Naive thymus-derived CD4-positive, alpha-beta T cell (primary cell): ENCODE measurements around the gene CAMK2D. TPM values are rescaled to one million over a fixed set of nuclear protein-coding genes. Genes with fewer than 3 reads are reported as not detected.

ENCODE experiments used
- ATAC-seq: fragments of 150-1000 bp; cut with Tn5 transposase; 2 replicates; pipeline ENCODE4 v1.10.0; 2021; ENCODE audit warnings: mild to moderate bottlenecking, moderate library complexity
- CTCF ChIA-PET: fragments of 350-600 bp; sonication (Branson Sonifier 250); formaldehyde crosslinking; loops from one replicate; lab custom pipeline; 2021; ENCODE audit warnings: antibody characterized with exemption; lab: Charles Lee
- POLR2A ChIA-PET: fragments of 350-600 bp; sonication (Branson Sonifier 250); formaldehyde crosslinking; loops from one replicate; lab custom pipeline; 2021; ENCODE audit warnings: antibody characterized with exemption, inconsistent platforms; lab: Charles Lee
- DNase-seq, 9 donors: peaks; one replicate each; pipeline versions ENCODE4 v3.0.0 to v3.0.0-alpha.2; 2020 to 2022; ENCODE audit warnings: mixed read lengths in 1 of 9
- H3K27ac ChIP-seq: one replicate; pipeline ENCODE4 v1.7.0; 2013; ENCODE audit warnings: mild to moderate bottlenecking, low read depth, low read length, moderate library complexity
- H3K27me3 ChIP-seq, 2 donors: one replicate each; pipeline ENCODE4 v1.7.0; 2013; ENCODE audit warnings: low read length in 2 of 2, mild to moderate bottlenecking in 2 of 2, moderate library complexity in 2 of 2; ENCODE audit not compliant: control insufficient read depth in 2 of 2, insufficient read depth in 2 of 2
- H3K36me3 ChIP-seq, 3 experiments: 1 replicate in 2 of 3; 2 replicates in 1 of 3; pipeline ENCODE4 v1.7.0; 2013; ENCODE audit warnings: low read length in 3 of 3, mild to moderate bottlenecking in 3 of 3, moderate library complexity in 1 of 3; ENCODE audit not compliant: insufficient read depth in 3 of 3, control insufficient read depth in 2 of 3
- H3K4me1 ChIP-seq, 2 donors: one replicate each; pipeline ENCODE4 v1.7.0; 2013; ENCODE audit warnings: low read length in 2 of 2, mild to moderate bottlenecking in 2 of 2, moderate library complexity in 1 of 2; ENCODE audit not compliant: control insufficient read depth in 2 of 2, insufficient read depth in 2 of 2
- H3K4me3 ChIP-seq: 2 replicates; pipeline ENCODE4 v1.7.0; 2013; ENCODE audit warnings: mild to moderate bottlenecking, low read length
- H3K9me3 ChIP-seq, 3 experiments: 1 replicate in 2 of 3; 2 replicates in 1 of 3; pipeline ENCODE4 v1.7.0; 2013; ENCODE audit warnings: low read length in 3 of 3; ENCODE audit not compliant: control insufficient read depth in 2 of 3
- H3K27ac Mint-ChIP-seq, 9 donors: one replicate each; pipeline ENCODE4 v1.8.0; 2020 to 2022; ENCODE audit warnings: mixed read lengths in 9 of 9, mild to moderate bottlenecking in 8 of 9, moderate library complexity in 5 of 9, inconsistent platforms in 2 of 9
- H3K27me3 Mint-ChIP-seq, 5 donors: one replicate each; pipeline ENCODE4 v1.8.0; 2021 to 2022; ENCODE audit warnings: mixed read lengths in 5 of 5, mild to moderate bottlenecking in 1 of 5
- H3K36me3 Mint-ChIP-seq, 5 donors: one replicate each; pipeline ENCODE4 v1.8.0; 2020 to 2022; ENCODE audit warnings: mixed read lengths in 5 of 5, mild to moderate bottlenecking in 3 of 5, inconsistent platforms in 1 of 5
- H3K4me1 Mint-ChIP-seq, 7 donors: one replicate each; pipeline ENCODE4 v1.8.0; 2020 to 2022; ENCODE audit warnings: mixed read lengths in 7 of 7, mild to moderate bottlenecking in 3 of 7, inconsistent platforms in 1 of 7
- H3K4me3 Mint-ChIP-seq, 10 donors: one replicate each; pipeline ENCODE4 v1.8.0; 2020 to 2022; ENCODE audit warnings: mild to moderate bottlenecking in 10 of 10, mixed read lengths in 10 of 10, moderate library complexity in 6 of 10, inconsistent platforms in 2 of 10
- H3K9me3 Mint-ChIP-seq, 11 donors: one replicate each; pipeline ENCODE4 v1.8.0; 2020 to 2022; ENCODE audit warnings: mixed read lengths in 11 of 11, mild to moderate bottlenecking in 4 of 11, inconsistent platforms in 1 of 11, moderate library complexity in 1 of 11
- intact Hi-C, 2 donors: fragments of 100-400 bp; cut with micrococcal nuclease; formaldehyde crosslinking; loops; one replicate each; pipeline ENCODE4 v1.15.1; 2023
- polyA plus RNA-seq, 2 donors: library from polyadenylated mRNA; unstranded; fragments of 300-500 nt; fragmentation: Illumina TruSeq; gene quantifications; one replicate each; pipeline ENCODE4 v1.2.3, GENCODE V29; 2021
- total RNA-seq, 6 experiments: library from RNA in 5 of 6; stranded (reverse) in 5 of 6; gene quantifications; 1 replicate in 5 of 6; 2 replicates in 1 of 6; pipeline ENCODE4 v1.2.3 and lab custom pipeline; 2021 to 2026

The CAMK2D gene
- total and polyA plus RNA-seq, 7 experiments from 2014 or later = 13.5 to 41.2 (median 36.1) TPM

GRCh38 chr4:113541933-113542332, 219.6 kb downstream of the CAMK2D start:
- H3K27ac Mint-ChIP-seq = no peak overlapping the region
- no peaks in the 10 kb centered on the region for H3K36me3 ChIP-seq
- no peaks in the 10 kb centered on the region for H3K4me1 ChIP-seq
- intact Hi-C loops = no loop called here
- H3K36me3 Mint-ChIP-seq = peaks cover 5 to 28% (median 14%) of the 10 kb centered on the region in 5 donors
- no peaks in the 10 kb centered on the region for H3K27me3 Mint-ChIP-seq
- H3K4me3 ChIP-seq = no peak overlapping the region
- no peak overlapping the region for H3K27ac ChIP-seq
- no peaks in the 10 kb centered on the region for H3K9me3 Mint-ChIP-seq
- no peak for DNase-seq
- H3K4me3 Mint-ChIP-seq = no peak overlapping the region
- H3K27me3 ChIP-seq = no peaks in the 10 kb centered on the region
- POLR2A ChIA-PET = interaction anchor here (1.1 kb wide), 1 partner anchor 132 kb away, joined by 3 read pairs; no protein-coding TSS in a partner anchor
- peaks cover 0 to 19% (median 5%) of the 10 kb centered on the region in 7 donors for H3K4me1 Mint-ChIP-seq
- CTCF ChIA-PET = interaction anchor here (0.7 kb wide), 1 partner anchor 13 kb away, joined by 3 read pairs; no protein-coding TSS in a partner anchor
- H3K9me3 ChIP-seq = no peaks in the 10 kb centered on the region
- ATAC-seq = no peak

- POLR2A ChIA-PET = no interaction called here
- Histone ChIP-seq H3K27ac (no peak overlapping the region), H3K27me3 (no peaks in the 10 kb centered on the region), H3K4me3 (no peak overlapping the region), H3K4me1 (no peaks in the 10 kb centered on the region), H3K36me3 (no peaks in the 10 kb centered on the region), H3K9me3 (no peaks in the 10 kb centered on the region)
- Mint-ChIP-seq H3K36me3 (peaks cover 8 to 33% (median 21%) of the 10 kb centered on the region in 5 donors), H3K27me3 (no peaks in the 10 kb centered on the region), H3K9me3 (no peaks in the 10 kb centered on the region), H3K4me3 (no peak overlapping the region), H3K27ac (no peak overlapping the region), H3K4me1 (peaks cover 0 to 20% (median 5%) of the 10 kb centered on the region in 7 donors)
- CTCF ChIA-PET = interaction anchor here (0.6 kb wide), 1 partner anchor 164 kb away, joined by 4 read pairs; no protein-coding TSS in a partner anchor
- intact Hi-C loops = no loop called here
- DNase-seq = peak in 1 of 9 donors; percentile 47
- no peak for ATAC-seq
These were observed 220.7 kb downstream of the CAMK2D start for GRCh38 chr4:113540859-113541258.

GRCh38 chr4:113539408-113539807, 222.1 kb downstream of the CAMK2D start:
- Histone ChIP-seq H3K36me3 (no peaks in the 10 kb centered on the region), H3K9me3 (no peaks in the 10 kb centered on the region), H3K4me3 (no peak overlapping the region), H3K27me3 (no peaks in the 10 kb centered on the region), H3K4me1 (no peaks in the 10 kb centered on the region), H3K27ac (no peak overlapping the region)
- DNase-seq (no peak), ATAC-seq (no peak)
- POLR2A ChIA-PET = no interaction called here
- Mint-ChIP-seq H3K27me3 (no peaks in the 10 kb centered on the region), H3K36me3 (peaks cover 16 to 43% (median 34%) of the 10 kb centered on the region in 5 donors), H3K27ac (no peak overlapping the region), H3K4me3 (no peak overlapping the region), H3K9me3 (no peaks in the 10 kb centered on the region), H3K4me1 (peaks cover 0 to 22% (median 5%) of the 10 kb centered on the region in 7 donors)
- intact Hi-C loops = no loop called here
- CTCF ChIA-PET = no interaction called here

- ATAC-seq (no peak), DNase-seq (no peak)
- no peak overlapping the region for H3K27ac Mint-ChIP-seq
- peaks cover 1 to 20% (median 3%) of the 10 kb centered on the region in 7 donors for H3K4me1 Mint-ChIP-seq
- Histone ChIP-seq H3K9me3 (no peaks in the 10 kb centered on the region), H3K27me3 (no peaks in the 10 kb centered on the region), H3K4me1 (no peaks in the 10 kb centered on the region), H3K27ac (no peak overlapping the region), H3K36me3 (no peaks in the 10 kb centered on the region), H3K4me3 (no peak overlapping the region)
- ChIA-PET POLR2A (no interaction called here), CTCF (no interaction called here)
- peaks cover 13 to 45% (median 28%) of the 10 kb centered on the region in 5 donors for H3K36me3 Mint-ChIP-seq
- H3K4me3 Mint-ChIP-seq = no peak overlapping the region
- no peaks in the 10 kb centered on the region for H3K27me3 Mint-ChIP-seq
- H3K9me3 Mint-ChIP-seq = no peaks in the 10 kb centered on the region
- intact Hi-C loops = no loop called here
These were observed 223.9 kb downstream of the CAMK2D start for GRCh38 chr4:113537628-113538027.

- intact Hi-C loops = no loop called here
- Histone ChIP-seq H3K27me3 (no peaks in the 10 kb centered on the region), H3K9me3 (no peaks in the 10 kb centered on the region), H3K4me1 (no peaks in the 10 kb centered on the region), H3K27ac (no peak overlapping the region), H3K36me3 (no peaks in the 10 kb centered on the region), H3K4me3 (no peak overlapping the region)
- no peaks in the 10 kb centered on the region for H3K9me3 Mint-ChIP-seq
- H3K4me3 Mint-ChIP-seq = no peak overlapping the region
- no peak for ATAC-seq
- H3K36me3 Mint-ChIP-seq = peaks cover 11 to 47% (median 26%) of the 10 kb centered on the region in 5 donors
- ChIA-PET POLR2A (no interaction called here), CTCF (no interaction called here)
- no peak overlapping the region for H3K27ac Mint-ChIP-seq
- H3K27me3 Mint-ChIP-seq = no peaks in the 10 kb centered on the region
- H3K4me1 Mint-ChIP-seq = peaks cover 0 to 20% (median 4%) of the 10 kb centered on the region in 7 donors
- no peak for DNase-seq
These were observed 224.3 kb downstream of the CAMK2D start for GRCh38 chr4:113537203-113537602.

GRCh38 chr4:113534711-113535110, 226.8 kb downstream of the CAMK2D start:
- Histone ChIP-seq H3K4me1 (no peaks in the 10 kb centered on the region), H3K36me3 (peaks cover 0 to under 1% (median 0%) of the 10 kb centered on the region in 3 experiments), H3K27ac (no peak overlapping the region), H3K4me3 (no peak overlapping the region), H3K27me3 (no peaks in the 10 kb centered on the region), H3K9me3 (no peaks in the 10 kb centered on the region)
- H3K36me3 Mint-ChIP-seq = peaks cover 11 to 53% (median 37%) of the 10 kb centered on the region in 5 donors
- H3K4me1 Mint-ChIP-seq = peaks cover 0 to 16% (median 3%) of the 10 kb centered on the region in 7 donors
- intact Hi-C loops = no loop called here
- ChIA-PET POLR2A (interaction anchor here (0.6 kb wide), 1 partner anchor 227 kb away, joined by 3 read pairs; no protein-coding TSS in a partner anchor), CTCF (interaction anchor here (0.7 kb wide), 1 partner anchor 13 kb away, joined by 3 read pairs; no protein-coding TSS in a partner anchor)
- no peaks in the 10 kb centered on the region for H3K9me3 Mint-ChIP-seq
- no peaks in the 10 kb centered on the region for H3K27me3 Mint-ChIP-seq
- no peak overlapping the region for H3K4me3 Mint-ChIP-seq
- DNase-seq (no peak), ATAC-seq (no peak)
- H3K27ac Mint-ChIP-seq = peak overlapping the region in 1 of 9 donors; percentile 32

GRCh38 chr4:113531572-113531971, 230.0 kb downstream of the CAMK2D start:
- peaks cover 11 to 55% (median 40%) of the 10 kb centered on the region in 5 donors for H3K36me3 Mint-ChIP-seq
- intact Hi-C loops = no loop called here

More at GRCh38 chr4:113531572-113531971, 230.0 kb downstream of the CAMK2D start:
- H3K4me1 Mint-ChIP-seq = peaks cover 0 to 12% (median 3%) of the 10 kb centered on the region in 7 donors
- H3K27me3 Mint-ChIP-seq = no peaks in the 10 kb centered on the region
- ATAC-seq (no peak), DNase-seq (no peak)
- no peaks in the 10 kb centered on the region for H3K9me3 Mint-ChIP-seq
- peaks cover 0 to 4% (median 0%) of the 10 kb centered on the region in 3 experiments for H3K36me3 ChIP-seq
- no peak overlapping the region for H3K4me3 ChIP-seq
- H3K4me1 ChIP-seq = no peaks in the 10 kb centered on the region
- H3K9me3 ChIP-seq = no peaks in the 10 kb centered on the region
- peak overlapping the region in 1 of 9 donors; percentile 32 for H3K27ac Mint-ChIP-seq
- ChIA-PET CTCF (no interaction called here), POLR2A (no interaction called here)
- no peak overlapping the region for H3K4me3 Mint-ChIP-seq
- no peak overlapping the region for H3K27ac ChIP-seq
- no peaks in the 10 kb centered on the region for H3K27me3 ChIP-seq
